ENCODE results near the gene SBF1.

GRCh38 chr22:50487290-50488005 is 12.6 kb upstream of the SBF1 start:
- TF ChIP-seq CTCF (conservative IDR thresholded peaks at IDR 0.05 in 1 of 2, IDR thresholded peaks at IDR 0.05 in 1 of 2; ENCODE audit: low read depth in 1 of 2, low read length in 2 of 2) (no peak), EZH2 (IDR thresholded peaks at IDR 0.05; ENCODE audit: low read length, missing control alignments) (peak; percentile 2)
